Coronary artery (tissue), 2 donors: ENCODE results near the gene SIK3.

Source experiments
- DNase-seq: peaks from one replicate; pipeline ENCODE4 v3.0.0-alpha.2; 2017; ENCODE audit warnings: low spot score
- H3K27ac ChIP-seq, 2 donors: fragments of 200-600 bp; sonication (generic); one replicate each; pipeline ENCODE4 v1.5.1; 2016 to 2019
- H3K4me3 ChIP-seq: fragments of 200-600 bp; sonication (generic); 2 replicates; pipeline ENCODE4 v1.5.1; 2016; ENCODE audit warnings: mild to moderate bottlenecking, moderate library complexity
- TF ChIP-seq, protein P1 (sequence below): fragments of 200-600 bp; sonication (generic); IDR thresholded peaks from one replicate; pipeline ENCODE4 v1.5.1; 2019; ENCODE audit warnings: antibody characterized with exemption

The SIK3 gene

DNA sequence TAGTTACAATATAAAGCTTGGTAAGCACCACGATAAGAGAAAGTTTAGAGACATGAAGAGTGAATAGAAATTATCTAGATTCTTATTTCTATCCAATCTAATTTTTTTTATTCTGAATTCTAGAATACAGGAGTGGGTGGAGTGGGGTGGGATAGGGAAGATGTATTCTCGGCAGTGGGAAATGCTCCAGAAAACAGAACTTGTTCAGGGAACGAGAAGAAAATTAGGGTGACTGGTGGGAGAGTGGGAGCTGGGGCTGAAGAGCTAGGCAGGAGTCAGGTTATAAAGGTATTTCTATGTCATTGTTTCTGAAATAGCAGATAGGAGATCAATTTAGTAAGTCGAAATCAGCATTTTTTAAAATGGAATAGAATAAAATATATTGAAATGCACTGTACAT lies 207.6 kb downstream of the SIK3 start:
- TF ChIP-seq, protein P1, sequence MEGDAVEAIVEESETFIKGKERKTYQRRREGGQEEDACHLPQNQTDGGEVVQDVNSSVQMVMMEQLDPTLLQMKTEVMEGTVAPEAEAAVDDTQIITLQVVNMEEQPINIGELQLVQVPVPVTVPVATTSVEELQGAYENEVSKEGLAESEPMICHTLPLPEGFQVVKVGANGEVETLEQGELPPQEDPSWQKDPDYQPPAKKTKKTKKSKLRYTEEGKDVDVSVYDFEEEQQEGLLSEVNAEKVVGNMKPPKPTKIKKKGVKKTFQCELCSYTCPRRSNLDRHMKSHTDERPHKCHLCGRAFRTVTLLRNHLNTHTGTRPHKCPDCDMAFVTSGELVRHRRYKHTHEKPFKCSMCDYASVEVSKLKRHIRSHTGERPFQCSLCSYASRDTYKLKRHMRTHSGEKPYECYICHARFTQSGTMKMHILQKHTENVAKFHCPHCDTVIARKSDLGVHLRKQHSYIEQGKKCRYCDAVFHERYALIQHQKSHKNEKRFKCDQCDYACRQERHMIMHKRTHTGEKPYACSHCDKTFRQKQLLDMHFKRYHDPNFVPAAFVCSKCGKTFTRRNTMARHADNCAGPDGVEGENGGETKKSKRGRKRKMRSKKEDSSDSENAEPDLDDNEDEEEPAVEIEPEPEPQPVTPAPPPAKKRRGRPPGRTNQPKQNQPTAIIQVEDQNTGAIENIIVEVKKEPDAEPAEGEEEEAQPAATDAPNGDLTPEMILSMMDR: no peak
- DNase-seq: no peak
- Histone ChIP-seq H3K27ac (no peak overlapping the region), H3K4me3 (no peak overlapping the region)

DNA sequence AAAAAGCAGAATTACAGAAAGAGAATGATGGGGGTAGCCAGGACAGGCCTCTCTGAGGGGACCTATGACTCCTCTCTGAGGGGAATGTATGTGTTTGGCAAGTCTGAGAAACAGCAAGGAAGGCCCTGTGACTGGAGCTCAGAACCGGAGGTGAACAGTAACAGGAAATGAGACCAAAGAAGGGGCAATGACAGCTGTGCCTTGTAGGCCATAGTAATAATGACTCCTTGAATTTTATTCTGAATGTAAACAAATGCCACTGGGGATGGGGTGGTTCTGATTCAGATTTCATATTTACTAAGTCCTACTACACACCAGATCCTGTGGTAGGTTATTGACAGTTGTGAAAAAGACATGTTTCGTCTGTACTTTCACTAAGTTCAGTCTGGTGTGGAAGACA lies 208.0 kb downstream of the SIK3 start:
- H3K4me3 ChIP-seq: no peak overlapping the region
- no peak for DNase-seq
- TF ChIP-seq, protein P1: no peak
- no peak overlapping the region for H3K27ac ChIP-seq

DNA sequence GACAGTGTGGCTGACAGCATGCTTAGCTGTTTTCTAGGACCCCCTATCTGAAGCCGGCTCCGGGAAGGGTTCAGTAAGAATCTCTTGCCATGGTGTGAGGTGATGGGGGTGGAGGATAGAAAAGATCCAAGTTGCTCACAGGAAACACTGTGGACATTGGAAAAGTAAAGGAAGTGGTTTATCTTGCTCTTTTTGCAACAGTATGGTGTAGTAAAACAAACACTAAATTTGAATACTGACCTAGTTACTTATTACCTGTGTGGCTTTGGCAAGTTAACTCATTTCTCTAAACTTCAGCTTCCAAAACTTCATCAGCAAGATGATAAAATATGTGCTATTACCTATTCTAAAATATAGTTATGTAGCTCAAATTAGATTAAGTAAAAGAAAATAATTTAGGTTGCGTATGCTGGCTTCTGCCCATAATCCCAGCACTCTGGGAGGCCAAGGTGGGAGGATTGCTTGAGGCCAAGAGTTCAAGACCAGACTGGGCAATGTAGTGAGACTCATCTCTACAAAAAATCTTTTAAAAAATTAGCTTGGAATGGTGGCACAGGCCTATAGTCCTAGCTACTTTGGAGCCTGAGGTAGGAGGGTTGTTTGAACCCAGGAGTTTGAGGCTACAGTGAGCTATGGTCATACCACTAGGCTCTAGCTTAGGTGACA lies 209.2 kb downstream of the SIK3 start:
- Histone ChIP-seq H3K27ac (no peak overlapping the region), H3K4me3 (no peak overlapping the region)
- no peak for DNase-seq
- TF ChIP-seq, protein P1: no peak

DNA sequence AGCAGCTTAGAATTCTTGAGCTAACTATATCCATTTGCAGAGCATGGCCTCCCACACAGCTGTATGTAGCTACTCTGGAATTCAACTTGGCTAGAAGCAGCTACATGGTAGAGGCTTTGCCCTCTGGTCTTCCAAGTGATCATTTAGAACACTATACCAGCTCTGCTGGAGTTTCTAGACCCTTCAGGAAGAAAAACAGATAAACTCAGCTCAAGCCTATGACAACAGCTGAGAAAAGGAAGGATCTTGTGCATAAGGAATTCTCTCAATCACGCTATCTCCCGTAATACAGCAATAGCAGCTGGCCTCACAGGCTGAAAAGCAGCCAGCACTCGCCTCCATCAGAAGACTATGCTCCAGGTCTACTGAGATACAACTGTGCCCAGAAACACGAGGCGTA lies 210.2 kb downstream of the SIK3 start:
- Histone ChIP-seq H3K27ac (peak overlapping the region; percentile 40 to 57), H3K4me3 (no peak overlapping the region)
- DNase-seq: no peak
- TF ChIP-seq, protein P1: no peak

DNA sequence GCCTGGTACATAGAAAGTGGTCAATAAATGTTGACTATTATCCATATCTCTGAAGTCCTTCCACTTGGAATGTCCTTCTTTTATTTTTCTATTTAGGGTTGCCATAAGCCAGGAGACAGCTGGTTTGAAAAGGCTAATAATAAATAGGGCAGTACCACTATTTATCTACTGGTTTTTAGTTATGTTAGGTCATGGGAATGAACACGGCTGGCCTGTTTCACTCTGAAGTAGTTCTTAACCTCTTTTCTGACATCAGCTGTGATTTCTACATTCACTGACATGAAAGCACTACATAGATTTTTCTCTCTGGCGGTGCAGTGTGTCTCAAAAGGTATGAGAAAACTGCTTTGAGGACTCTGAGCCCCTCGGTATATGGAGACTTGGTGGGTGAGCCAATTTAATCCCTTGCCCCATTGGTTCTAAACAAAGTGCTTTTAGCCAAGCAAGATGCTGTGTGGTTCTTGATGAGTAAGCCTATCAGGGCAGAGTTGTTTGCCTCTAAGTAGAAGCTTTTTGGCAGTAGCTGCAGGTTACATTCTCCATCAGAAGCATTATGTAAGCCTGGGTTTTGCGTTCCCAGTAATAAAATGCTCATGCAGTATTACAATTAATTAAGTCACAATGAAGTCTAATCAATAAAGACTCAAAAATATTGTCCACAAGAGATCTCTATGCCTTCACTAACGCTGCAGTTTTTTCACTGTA lies 212.1 kb downstream of the SIK3 start:
- no peak for DNase-seq
- no peak overlapping the region for H3K4me3 ChIP-seq
- TF ChIP-seq, protein P1: no peak
- peak overlapping the region; percentile 70 to 74 for H3K27ac ChIP-seq

DNA sequence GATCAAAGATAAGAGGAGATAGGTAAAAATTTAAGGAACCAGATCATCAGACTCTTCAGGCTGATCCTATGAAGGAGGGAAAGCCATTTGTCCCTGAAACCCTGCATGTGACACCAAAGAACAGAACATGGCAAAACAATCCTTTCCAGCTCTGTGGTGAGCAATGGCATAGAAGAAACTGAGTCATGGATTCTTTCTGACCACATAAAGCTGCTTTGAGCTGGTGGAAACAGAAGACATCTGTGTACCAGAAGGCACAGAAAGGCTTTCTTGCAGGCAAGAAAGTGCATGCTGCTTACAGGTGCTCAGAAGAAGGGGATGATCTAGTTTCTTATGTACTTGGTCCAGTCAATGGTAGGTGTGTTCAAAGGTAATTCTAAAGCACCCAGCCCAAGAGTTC lies 215.8 kb downstream of the SIK3 start:
- TF ChIP-seq, protein P1: no peak
- Histone ChIP-seq H3K27ac (no peak overlapping the region), H3K4me3 (no peak overlapping the region)
- DNase-seq: no peak

DNA sequence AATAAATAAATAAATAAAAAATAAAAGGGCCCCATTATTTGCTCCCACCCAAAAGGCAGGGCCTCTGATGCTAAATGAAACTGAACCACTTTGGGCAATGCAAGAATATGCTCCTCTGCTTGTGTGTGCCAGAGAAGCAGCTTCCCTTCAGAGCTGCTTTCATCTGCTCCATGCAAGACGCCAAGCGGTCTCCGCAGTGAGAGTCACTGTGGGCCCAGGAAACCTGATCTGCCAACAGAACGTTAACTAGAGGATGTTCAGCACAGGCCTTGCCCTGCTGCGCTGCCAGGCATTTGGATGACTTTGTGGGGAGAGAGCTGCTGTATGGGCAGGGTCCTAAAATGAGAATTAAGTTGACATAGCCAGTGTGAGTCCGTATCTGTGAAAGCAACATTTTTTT lies 217.1 kb downstream of the SIK3 start:
- no peak overlapping the region for H3K4me3 ChIP-seq
- DNase-seq: no peak

More for the DNA sequence above, 217.1 kb downstream of the SIK3 start:
- TF ChIP-seq, protein P1: no peak
- no peak overlapping the region for H3K27ac ChIP-seq
